K562 treated with DMSO at 1 percent for 48 hours (cell line): ENCODE results near the gene SH2D6. TPM values are rescaled to one million over a fixed set of nuclear protein-coding genes. Genes with fewer than 3 reads are reported as not detected.

ENCODE experiments used
- total RNA-seq: library from RNA; unstranded; fragments of 300-600 nt; gene quantifications from 2 replicates; pipeline ENCODE4 v1.2.3, GENCODE V29; 2022; ENCODE audit warnings: low replicate concordance; ENCODE audit errors: extremely low read depth

Gene SH2D6
- not detected in 2 replicates for total RNA-seq

DNA sequence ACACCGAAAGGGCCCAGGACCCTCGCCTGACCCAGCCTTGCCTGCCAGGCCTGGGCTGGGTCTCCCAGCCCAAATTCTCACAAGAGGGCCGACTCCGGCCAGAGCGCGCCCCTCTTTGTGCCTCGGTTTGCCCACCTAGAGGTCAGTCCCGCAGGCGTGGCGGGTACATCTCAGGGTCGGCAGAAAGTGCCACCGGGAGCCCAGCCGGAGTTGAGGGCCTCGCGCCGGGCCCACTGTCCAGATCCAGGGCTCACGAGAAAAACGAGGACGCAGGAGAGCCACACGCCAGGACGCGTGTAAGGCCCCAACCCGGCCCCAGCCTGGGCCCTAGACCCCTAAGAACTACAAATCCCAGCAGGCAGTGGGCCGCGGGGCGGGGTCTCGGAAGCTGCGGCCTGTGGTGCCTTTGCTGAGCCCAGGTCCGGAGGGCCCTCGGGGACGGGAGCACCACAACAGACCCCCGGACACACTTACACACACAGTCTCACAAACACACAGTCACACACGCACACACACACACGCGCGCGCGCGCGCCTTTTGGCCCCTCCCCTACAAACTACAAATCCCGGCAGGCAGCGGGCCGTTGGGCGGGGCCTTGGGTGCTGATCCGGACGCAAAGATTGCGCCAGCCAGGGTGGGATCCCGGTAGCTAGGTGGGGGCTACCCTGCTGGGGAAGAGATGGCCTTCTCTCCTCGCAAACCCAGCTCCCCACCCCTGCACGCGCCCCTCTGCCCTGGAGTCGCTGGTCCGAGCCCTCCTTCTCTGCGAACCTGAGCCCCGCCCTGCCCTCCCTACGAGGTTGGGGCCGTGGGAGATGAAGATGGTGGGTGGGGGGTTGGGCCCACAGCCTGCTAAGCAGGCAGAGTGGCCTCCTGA is at the start of gene SH2D6:
TSS of gene SH2D6 (plus strand) at position 583 of the 877 bp plus-strand sequence. CDS start 10,752 bp downstream, outside the sequence.

DNA sequence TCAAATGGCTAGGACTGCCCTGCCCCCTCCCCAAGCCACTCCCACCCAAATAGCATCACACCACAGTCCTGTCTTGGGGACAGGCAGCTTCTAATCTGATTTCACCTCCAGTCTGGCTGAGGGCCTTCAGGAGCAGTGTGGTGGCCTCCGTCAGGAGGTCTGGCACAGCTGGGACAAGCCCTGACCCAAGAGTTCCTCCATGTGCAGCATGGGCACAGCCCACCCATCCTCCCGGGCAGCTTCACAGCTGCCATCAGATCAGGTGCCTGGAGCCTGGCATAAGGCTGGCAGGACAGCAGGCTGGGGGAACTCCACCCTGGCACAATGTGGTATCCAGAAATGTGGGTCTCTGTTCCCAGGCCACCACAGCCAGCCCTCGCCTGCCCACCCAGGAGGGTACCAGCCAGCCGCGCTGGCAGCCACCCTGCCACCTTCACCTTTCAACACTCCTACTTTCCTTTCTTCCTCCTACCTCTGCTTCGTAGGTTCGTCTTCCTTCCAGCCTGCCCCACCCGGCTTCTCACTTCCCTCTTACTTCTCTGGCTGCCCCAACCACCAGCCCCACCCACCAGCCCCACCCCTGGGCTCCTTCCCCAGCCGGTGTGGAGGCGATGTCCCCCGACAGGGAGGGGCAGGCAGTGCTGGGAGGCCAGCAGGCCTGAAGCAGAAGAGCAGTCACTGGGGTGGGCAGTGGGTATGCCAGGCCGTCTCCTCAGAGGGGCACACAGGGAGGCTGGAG is 8.5 kb upstream of the SH2D6 start, which contains the start of gene CAPG:
TSS of gene CAPG (minus strand) at position 522 of the 739 bp plus-strand sequence. CDS start 8,221 bp downstream, outside the sequence.

Other genes with a start within 250 kb of the SH2D6 start
- gene TGOLN2, start 90.7 kb upstream of the SH2D6 start, total RNA-seq = 93.1 TPM in 1 of 2 replicates, not detected in the other
- gene RETSAT, start 64.2 kb upstream of the SH2D6 start, total RNA-seq = 438 TPM in 1 of 2 replicates, not detected in the other
- not detected in 2 replicates for gene ELMOD3, start 63.9 kb upstream of the SH2D6 start, total RNA-seq
- not detected in 2 replicates for gene CAPG, start 8.3 kb upstream of the SH2D6 start, total RNA-seq
- not detected in 2 replicates for gene MAT2A, start 120.5 kb downstream of the SH2D6 start, total RNA-seq
- not detected in 2 replicates for gene GGCX, start 142.8 kb downstream of the SH2D6 start, total RNA-seq
- not detected in 2 replicates for gene VAMP8, start 158.9 kb downstream of the SH2D6 start, total RNA-seq
- not detected in 2 replicates for gene VAMP5, start 165.7 kb downstream of the SH2D6 start, total RNA-seq
- gene RNF181, start 177.0 kb downstream of the SH2D6 start, total RNA-seq = not detected in 2 replicates
- not detected in 2 replicates for gene TMEM150A, start 184.0 kb downstream of the SH2D6 start, total RNA-seq
- gene C2orf68, start 193.4 kb downstream of the SH2D6 start, total RNA-seq = not detected in 2 replicates
- gene USP39, start 197.5 kb downstream of the SH2D6 start, total RNA-seq = not detected in 2 replicates
- gene SFTPB, start 249.5 kb downstream of the SH2D6 start, total RNA-seq = not detected in 2 replicates